ENCODE measurements around the gene CCT8.

Gene CCT8, protein sequence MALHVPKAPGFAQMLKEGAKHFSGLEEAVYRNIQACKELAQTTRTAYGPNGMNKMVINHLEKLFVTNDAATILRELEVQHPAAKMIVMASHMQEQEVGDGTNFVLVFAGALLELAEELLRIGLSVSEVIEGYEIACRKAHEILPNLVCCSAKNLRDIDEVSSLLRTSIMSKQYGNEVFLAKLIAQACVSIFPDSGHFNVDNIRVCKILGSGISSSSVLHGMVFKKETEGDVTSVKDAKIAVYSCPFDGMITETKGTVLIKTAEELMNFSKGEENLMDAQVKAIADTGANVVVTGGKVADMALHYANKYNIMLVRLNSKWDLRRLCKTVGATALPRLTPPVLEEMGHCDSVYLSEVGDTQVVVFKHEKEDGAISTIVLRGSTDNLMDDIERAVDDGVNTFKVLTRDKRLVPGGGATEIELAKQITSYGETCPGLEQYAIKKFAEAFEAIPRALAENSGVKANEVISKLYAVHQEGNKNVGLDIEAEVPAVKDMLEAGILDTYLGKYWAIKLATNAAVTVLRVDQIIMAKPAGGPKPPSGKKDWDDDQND

GRCh38 chr21:29073222-29074006 lies at the start of gene CCT8:
TSS of gene CCT8 (minus strand) at chr21:29073648. CDS start at chr21:29073590, 58 bp downstream.
- peak; percentile 74 for DNase-seq (ENCODE audit: insufficient read length, low spot score)
- FAIRE-seq, result peak; percentile 99

DNA sequence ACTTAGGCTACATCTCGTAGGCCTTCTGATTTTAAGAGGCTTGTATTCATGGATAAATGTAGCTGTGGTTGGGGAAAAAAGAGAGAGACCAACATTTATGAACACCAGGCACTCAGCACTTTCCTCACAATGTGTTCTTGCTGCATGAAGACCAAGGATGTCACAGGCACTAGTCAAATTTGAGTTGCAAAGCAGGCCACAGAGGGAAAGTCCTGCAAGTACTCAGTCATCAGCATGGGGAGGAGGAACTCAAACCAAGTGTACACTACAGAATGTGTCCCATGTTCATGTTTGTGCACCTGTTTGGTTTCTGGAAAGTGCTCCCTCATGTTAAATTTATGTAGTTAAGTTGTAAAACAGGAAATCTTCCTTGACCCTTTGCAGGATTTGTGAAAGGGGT lies 48.3 kb upstream of the CCT8 start:
- peak; percentile 90 for FAIRE-seq
- DNase-seq (ENCODE audit: insufficient read length, low spot score), result no peak

DNA sequence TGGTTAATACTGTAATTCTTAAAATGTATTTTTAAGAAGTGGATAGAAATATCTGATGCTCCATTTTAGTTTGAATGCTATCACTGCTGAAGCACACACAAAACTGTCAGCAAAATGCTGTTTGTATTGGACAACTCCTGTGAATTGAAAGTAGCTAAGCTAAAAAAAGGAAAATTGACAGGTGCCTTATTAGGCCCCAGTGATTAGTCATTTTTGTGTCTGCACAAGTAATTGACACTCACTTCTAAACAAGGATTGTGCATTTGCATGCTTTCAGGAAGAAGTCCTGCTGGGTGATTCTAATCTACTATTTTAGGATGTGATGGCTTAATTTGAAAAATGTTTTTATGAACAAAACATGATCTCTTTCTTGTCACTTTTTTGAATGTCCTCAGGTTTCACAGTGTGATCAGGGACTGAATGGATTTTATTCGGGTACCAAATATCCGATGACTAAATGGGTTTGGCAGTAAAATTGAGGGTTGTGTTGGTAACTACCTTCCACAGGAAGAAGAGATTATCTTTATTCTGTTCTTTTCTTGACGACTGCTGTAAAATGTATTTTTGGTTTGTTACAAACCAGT lies 44.0 kb upstream of the CCT8 start:
- DNase-seq (ENCODE audit: insufficient read length, low spot score) (no peak), FAIRE-seq (peak; percentile 48)

DNA sequence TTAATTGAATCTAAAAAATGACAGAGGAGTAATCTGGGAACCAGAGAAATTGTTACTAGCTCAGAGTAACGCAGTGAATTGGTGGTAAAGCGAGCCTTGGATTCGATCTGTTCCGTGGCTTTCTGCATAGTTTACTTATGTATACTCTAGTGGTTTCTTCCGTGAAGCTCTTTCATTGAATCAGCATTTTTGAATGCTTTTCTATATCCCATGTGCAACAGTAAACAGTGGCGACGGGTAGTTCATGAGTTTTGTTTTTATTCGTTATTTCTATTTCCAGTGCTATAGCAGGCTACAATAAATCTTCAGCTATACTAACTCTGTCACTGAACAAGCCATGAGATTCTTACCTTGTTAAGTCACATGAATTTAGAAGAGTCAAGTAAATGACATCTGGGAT lies 42.5 kb upstream of the CCT8 start:
- peak; percentile 56 for FAIRE-seq
- no peak for DNase-seq (ENCODE audit: insufficient read length, low spot score)

DNA sequence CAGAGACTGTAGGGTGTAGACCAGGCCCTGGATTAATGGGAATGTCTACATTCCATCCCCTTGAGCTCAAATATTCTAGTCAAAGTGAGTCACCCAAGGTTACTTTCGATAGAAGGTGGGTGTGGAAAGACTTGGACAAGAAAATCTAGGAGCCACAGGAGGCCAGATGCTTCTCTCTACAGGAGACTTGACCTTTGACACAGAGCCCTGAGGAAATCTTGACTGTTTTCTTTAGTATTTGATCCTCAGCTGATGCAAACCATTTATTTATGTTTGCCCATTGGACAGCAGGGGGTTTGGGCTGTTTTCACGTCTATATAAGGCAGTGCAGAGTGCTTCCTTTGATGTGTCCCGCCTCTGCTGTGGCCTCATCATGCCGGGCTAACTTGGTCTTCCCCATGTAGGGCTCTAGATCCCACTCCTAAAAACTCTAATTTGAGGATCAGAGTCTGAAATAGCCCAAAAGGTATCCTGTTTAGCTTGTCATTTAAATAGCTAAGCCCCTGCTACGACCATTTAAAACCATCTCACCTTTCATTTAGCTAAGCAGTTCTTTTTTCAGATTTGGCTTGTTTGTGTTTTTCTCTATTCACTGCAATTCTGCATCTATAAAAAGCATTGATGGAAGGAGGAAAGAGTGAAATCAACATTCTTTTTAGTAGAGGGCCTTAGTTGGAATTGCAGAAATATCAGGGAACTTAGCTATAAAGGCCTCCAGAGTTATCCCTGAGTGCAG lies 41.5 kb upstream of the CCT8 start:
- FAIRE-seq (no peak), DNase-seq (ENCODE audit: insufficient read length, low spot score) (no peak)

DNA sequence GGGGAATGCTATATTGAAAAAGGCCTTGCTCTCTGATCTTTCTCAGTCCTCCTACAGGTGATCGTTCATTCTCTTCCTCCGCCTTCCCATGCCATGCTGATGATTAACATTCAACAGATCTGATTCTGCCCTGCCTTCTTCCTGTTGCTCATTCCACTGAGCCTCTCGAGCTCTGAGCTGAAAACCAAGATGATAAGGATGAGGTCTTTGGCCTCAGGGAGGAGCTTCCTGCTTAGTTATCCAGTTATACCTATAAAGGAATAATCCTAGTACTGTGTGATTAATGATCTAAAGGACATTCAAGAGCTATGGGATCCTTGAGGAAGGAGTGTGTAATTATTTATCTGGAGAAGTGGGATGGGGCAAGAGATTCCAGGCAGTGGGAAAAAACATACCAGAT lies 31.8 kb upstream of the CCT8 start:
- no peak for DNase-seq (ENCODE audit: insufficient read length, low spot score)
- FAIRE-seq, result no peak

DNA sequence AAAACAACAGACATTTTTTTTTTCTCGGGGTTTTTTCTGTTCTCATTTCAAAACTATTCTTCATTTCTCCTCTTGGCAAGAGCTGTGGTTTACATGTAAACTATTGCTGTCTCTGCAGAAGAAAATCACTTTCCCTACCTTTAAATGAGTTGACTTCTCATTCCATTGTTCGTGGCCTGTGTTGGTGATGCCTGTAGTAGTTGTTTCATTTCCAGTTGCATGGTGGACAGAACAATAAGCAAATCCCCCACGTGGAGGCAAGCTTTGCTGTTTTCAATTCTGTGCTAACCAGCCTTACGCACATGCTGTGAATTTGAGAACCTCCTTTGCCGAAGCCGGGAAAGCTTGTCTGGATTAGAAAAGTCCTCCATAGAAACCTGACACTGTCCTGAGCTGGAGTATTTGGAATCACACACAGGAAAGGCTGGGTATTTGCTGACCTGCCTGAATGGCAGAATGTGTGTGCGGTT lies 30.8 kb upstream of the CCT8 start:
- FAIRE-seq (no peak), DNase-seq (ENCODE audit: insufficient read length, low spot score) (no peak)

DNA sequence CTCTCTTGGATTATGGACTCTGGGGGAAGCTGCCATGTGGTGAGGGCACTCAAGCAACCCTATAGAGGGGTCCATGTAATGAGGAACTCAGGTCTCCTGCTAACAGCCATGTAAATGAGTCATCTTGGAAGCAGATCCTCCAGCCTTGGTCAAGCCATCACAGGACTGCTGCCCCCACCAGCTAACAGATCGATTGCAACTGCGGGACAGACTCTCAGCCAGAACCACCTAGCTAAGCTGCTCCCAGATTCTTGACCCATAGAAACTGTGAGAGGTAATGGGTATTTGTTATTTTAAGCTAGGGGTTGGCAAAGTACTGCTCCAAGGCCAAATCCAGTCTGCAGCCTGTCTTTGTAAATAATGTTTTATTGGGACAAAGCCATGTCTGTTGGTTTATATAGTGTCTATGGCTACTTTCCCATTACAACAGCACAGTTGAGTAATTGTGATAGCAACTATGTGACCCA lies 29.4 kb upstream of the CCT8 start:
- FAIRE-seq, result no peak
- DNase-seq (ENCODE audit: insufficient read length, low spot score), result no peak

DNA sequence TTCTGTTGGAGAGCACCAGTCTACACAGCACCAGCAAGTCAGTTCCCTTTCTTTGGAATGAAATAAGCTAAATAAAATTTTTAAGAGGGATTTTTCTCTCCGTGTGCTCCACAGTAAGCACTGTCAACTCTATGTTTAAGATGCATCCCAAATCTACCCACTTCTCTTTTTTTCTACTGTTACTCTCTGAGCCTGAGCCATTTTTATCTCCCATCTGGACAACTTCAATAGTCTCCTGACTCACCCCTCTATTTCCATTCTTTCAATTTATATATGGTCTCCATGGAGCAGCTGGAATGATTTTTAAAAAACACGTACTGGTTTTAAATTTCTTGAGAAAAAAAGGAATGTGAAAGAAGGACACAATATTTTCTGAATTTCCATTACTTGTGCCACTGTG lies 24.7 kb upstream of the CCT8 start:
- no peak for DNase-seq (ENCODE audit: insufficient read length, low spot score)
- no peak for FAIRE-seq

GRCh38 chr21:29096218-29097015 lies 23.0 kb upstream of the CCT8 start:
- FAIRE-seq (no peak), DNase-seq (ENCODE audit: insufficient read length, low spot score) (no peak)

DNA sequence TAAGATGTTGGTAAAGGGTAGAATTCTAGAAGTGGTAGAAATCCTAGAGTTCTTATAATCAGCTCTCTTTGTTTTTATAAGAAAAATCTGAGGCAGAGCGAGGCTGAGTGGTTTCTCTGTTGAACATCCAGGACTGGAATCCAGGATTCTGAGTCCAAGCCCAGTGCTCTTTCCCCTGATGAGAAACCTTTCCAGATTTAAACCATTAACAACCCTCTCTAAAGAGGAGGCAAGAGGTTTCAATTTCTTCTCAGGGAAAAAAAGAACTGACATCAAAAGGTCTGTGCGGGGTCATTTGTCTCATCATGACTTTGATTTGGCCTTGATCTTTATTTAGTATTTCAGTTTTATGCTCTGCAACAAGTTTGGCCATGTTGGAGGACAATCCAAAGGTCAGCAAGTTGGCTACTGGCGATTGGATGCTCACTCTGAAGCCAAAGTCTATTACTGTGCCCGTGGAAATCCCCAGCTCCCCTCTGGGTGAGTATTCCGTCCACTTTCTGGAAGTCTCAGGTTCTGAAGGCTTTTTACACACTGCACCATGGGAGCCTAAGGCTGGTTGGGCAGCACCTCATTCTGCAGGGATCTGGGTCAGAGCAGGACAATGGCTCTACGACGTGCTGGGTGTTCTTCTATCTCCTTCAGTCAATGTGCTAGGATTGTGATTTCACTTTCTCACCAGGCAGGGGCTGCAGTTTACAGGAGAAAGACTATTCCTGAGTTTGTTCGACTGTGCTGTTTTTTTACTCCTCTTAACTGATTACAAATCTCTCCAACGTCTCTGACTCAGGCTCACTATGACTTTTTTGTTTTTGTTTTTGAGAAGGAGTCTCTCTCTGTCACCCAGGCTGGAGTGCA lies 18.9 kb upstream of the CCT8 start:
- FAIRE-seq (no peak), DNase-seq (ENCODE audit: insufficient read length, low spot score) (no peak)

GRCh38 chr21:29091033-29091432 lies 17.6 kb upstream of the CCT8 start:
- FAIRE-seq (no peak), DNase-seq (ENCODE audit: insufficient read length, low spot score) (no peak)

DNA sequence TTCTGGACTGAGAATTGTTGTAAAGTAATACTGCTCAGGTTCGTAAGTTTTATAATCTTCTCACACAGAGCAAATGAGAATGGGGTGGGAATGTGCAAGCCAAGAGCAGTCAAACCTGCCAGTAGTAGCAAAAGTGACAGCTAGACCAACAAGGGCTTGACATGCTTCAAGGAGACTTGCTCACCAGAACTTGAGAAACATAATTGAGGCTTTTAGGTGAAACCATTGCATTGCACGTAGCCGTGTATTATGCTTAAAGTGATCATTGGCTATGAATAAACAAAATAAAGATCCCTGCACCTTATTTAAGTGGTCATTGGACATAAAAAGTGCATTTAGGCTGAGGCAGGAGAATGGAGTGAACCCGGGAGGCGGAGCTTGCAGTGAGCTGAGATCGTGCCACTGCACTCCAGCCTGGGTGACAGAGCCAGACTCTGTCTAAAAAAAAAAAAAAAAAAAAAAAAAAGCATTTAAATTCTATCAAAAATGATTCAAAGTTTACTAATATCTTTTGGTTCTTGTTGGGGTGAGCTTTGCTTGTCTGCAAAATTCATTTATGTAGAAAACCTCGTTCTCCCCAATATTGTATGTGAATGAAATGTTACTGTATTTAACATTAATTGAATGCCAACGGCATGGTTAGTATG lies 11.8 kb upstream of the CCT8 start:
- no peak for DNase-seq (ENCODE audit: insufficient read length, low spot score)
- no peak for FAIRE-seq

DNA sequence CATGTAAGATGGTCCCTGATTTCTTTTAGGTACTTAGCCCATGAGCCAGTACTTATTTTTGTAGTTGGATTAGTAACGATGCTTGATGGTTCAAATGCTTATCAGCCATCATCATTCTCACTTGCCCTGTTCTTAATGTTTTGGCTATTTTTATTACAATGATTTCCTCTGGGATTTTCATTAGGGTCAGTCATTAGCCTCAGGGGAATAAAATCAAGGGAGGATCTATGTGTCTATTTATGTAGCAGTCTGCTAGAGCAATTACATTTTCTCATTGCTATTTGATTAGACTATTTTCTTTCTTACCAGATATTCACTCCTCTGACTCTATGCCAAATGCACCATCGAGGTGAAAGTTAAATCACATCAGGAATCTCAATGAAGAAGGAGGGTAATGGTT lies 10.9 kb upstream of the CCT8 start:
- no peak for DNase-seq (ENCODE audit: insufficient read length, low spot score)
- no peak for FAIRE-seq

- no peak for FAIRE-seq
- DNase-seq (ENCODE audit: insufficient read length, low spot score), result no peak
These were observed 9.9 kb upstream of the CCT8 start for GRCh38 chr21:29083306-29083705.

DNA sequence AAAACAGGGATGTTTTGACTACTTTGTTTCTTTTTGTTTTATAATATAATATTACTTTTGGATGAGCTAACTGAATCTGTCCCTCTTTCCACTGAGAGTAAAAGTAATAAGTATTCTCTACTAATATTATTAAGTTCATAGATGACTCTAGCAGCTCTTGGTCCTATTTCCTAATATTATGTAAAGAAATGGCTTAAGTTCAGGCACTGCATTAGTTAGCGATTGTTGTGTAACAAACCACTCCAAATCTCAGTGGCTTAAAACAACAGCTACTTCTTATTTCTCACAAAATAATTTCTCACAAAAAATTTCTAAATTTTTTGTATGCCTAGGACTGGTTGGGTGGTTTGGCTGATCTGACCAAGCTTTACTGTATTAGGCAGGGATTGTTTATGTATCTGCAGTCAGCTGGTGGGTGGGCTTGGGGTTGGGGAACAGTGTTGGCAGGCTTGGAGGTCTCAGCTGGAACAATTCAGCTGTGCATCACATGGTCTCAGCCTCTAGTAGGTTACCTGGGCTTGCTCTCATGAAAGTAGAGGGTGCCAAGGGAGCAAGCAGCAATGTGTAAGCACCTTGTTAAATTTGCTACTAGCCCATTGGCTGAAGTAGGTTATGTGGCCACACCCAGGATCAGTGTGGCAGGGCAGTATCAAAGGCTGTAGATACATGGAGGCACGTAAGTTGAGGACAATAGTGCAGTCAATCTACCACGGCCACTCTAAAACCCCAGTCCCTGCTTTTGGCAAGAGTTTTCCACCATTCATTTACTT lies 8.8 kb upstream of the CCT8 start:
- FAIRE-seq, result no peak

DNA sequence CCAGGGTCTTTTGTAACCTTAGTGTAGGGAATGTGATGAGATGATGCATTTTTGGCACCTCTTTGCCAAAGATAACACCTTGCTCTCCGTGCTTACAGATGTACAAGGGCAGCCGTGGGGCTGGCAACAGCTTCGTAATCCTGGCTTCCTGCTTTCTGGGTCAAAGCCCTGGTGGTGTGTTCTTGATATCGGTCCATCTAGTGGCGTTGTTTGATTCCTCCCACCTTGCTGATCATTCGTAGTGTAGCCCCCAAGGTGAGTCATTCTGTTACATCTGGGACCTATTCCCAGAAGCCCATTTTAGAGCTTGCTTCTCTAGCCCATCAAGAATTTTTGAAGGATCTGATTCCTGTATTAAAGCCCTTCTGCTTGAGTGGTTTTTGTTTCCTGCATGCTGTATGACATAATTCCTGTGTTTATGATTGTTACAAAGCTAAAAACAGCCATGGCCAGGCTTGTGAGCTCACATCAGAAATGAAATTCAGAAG lies 7.0 kb upstream of the CCT8 start:
- DNase-seq (ENCODE audit: insufficient read length, low spot score), result no peak
- FAIRE-seq, result peak; percentile 73

More for the DNA sequence above, 8.8 kb upstream of the CCT8 start:
- no peak for DNase-seq (ENCODE audit: insufficient read length, low spot score)

All from GM19239 (cell line).